SH-SY5Y (cell line): Measurements from ENCODE around the gene SLC8A3.

Experiments
- GATA2 ChIP-seq: IDR thresholded peaks from 2 replicates; pipeline ENCODE4 v1.6.1; 2011; ENCODE audit warnings: mild to moderate bottlenecking, low read depth, low read length
- GATA3 ChIP-seq: IDR thresholded peaks from 2 replicates; pipeline ENCODE4 v1.6.1; 2011; ENCODE audit warnings: low read depth, mild to moderate bottlenecking, low read length, moderate library complexity

Gene SLC8A3

DNA sequence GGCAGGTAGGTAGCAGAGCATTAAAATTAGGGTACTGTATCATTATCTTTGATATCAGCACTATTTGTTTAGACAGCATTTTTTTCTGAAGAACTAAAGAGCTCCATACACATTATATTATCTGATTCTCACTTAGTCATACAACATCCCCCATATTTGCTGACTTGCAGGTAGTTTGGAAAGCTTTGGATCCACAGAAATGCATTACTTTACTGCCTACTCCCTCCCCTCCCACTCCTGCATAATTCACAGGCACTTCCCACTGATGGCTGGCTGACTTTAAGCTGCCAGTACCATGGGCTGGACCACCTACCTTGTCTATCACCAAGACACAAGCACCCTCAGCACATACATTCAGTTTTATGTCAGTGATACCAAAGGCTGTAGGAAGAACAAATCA lies 110.4 kb downstream of the SLC8A3 start:
- TF ChIP-seq GATA2 (no peak), GATA3 (no peak)

DNA sequence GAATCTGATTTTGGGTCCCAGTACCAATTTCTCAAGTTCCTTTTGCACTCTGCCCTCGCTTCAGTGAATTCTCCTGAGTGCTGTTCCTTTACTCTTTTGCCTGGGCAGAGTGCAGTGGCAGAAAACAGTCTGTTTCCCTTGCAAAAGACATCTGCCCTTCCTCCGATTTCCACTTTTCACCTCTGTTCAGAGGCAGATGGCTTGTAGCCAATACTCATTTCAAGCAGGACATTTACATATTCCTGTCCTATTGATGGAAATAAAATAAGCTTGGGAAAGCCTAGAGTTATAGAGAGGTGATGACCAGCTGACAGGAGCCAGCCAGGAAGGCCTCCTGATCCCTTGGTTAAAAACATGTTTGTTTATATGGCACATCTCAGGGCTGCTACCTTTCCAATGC lies 111.0 kb downstream of the SLC8A3 start:
- no peak for TF ChIP-seq GATA2
- TF ChIP-seq GATA3 = no peak

DNA sequence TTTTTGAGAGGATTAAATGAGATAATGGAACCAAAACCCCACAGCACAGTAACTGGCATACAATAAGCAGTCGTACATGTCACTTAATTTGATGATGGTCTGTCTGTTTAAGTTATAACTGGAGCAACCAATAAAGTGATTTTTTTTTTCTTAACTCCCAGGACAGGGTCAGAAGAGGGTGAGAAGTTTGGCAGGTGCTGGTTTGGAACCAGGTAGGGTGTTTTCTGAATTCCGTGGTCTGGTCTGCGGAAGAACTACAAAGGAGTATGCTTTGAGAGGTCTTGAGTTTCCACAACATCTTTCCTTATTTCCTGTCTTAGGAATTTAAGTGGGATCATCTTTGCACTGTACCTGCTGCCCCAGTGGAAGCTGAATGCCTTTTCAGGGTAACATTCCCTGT lies 111.7 kb downstream of the SLC8A3 start:
- TF ChIP-seq GATA2 = no peak
- no peak for TF ChIP-seq GATA3

DNA sequence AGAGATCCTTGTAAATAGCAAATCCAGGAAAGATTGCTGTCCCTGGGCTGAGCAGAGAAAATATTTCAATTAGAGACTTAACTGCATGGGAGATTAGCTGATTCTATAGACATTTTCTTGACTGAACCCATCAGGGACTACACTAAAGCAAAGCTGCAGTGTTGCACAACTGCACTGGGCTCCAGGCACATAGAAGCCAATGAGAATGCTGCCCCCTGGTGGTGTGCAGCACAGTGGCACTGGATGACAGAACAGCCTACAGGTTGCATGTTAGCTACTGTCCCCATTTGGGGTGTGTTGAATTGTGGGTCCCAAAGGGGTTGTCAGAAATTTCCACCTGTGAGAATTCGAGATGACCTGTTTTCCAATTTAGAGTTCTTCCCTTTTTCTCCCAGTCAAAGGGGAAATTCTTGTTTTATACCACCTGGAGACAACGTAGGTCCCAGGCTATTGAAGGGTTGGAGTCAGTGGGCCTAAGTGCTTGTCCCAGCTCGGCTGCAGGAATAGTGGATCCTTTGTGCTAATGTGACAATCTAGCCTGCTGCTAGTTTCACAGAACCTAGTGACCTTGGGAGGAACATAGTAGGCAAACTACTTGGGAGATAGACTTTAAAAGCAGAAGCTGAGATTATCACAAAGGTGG lies 114.7 kb downstream of the SLC8A3 start:
- no peak for TF ChIP-seq GATA2
- TF ChIP-seq GATA3 = no peak

DNA sequence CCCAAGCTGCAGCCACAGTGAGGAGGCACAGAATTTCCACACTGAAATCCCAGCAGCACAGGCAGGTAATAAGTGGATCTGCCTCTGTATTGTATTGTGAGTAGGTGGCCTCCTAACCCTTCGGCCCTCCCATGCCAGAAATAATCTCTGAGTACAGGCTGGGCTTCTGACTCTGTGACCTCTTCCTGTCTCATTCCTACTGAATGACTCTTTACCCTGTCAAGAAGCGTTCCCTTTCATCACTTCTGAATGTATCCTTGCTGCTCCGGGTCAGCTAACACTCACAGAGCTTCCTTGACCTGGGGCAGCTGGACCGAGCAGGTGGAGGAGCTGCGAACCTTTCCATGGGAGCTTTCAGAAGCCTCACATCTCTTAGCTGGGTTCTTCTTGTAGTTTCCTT lies 119.6 kb downstream of the SLC8A3 start:
- TF ChIP-seq GATA2 (no peak), GATA3 (no peak)

DNA sequence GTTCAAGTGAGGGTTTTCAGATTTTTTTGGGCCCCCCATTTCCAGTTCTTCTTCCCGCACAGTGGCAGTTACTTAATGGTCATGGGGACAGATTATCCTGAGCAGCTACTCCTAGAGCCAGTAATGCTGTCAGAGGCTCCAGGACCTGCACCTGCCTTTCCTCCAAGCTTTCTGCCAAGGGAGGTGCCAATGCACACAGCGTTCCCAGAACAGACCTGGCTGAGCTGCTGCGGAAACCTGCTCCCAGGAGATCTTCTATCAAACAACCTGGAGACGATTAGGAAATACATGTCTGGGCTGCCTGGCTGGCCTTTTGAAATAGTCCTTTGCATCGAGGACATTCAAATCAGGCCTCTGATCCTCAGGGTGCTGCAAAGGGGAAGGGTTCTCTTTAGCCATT lies 120.9 kb downstream of the SLC8A3 start:
- TF ChIP-seq GATA3 (no peak), GATA2 (no peak)

DNA sequence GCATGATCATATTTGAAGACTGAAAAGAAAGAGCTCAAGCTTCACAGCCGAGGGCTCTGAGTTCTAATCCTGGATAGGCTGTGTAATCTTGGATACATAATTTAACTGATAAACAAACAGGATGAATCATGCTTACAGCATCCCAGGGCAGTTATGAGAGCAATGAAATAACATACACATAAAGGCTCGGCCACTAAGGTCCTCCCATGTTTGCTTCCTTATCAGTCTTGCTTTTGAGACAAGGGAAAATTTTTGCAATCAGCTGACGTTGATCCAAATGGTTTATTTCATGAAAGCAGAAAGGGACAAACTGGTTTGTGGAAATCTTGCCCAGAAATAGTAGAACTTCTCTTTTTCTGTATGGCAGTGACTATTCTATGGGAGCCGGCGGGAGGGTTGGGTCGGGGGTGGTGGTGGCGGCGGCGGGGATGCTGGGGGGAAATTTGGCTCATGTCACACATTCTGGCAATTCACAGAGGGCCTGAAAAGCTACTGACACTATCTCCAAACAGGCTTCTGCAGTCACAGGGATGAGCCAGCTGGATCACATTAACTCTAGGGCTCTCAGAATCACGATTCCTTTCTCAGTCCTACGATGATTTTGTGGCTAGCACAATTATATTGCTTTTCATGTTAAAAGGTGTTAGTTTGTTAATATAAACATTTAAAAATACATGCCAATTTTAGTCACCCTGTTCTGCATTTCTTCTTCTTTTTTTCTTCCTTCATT lies 124.5 kb downstream of the SLC8A3 start:
- TF ChIP-seq GATA3 = no peak
- peak; percentile 54 for TF ChIP-seq GATA2

DNA sequence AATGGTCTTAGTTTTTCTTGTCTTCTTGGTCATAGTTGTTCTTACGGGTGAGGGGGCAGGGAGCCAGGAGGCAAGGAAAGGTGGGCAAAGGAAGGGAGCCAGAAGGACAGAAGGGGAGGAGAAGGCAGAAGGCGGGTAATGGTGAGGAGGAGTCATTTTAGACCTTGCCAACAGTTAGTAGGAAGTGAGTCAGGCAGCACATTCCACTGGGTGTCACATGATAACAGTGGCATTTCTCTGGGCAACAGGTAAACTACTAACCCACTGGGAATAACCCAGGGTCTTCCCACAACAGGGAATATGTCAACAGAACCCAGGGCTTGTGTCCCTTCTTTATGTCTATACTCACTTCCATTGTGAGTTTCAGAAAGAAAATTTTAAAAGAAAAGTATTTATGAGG lies 127.6 kb downstream of the SLC8A3 start:
- TF ChIP-seq GATA3 = no peak
- no peak for TF ChIP-seq GATA2

DNA sequence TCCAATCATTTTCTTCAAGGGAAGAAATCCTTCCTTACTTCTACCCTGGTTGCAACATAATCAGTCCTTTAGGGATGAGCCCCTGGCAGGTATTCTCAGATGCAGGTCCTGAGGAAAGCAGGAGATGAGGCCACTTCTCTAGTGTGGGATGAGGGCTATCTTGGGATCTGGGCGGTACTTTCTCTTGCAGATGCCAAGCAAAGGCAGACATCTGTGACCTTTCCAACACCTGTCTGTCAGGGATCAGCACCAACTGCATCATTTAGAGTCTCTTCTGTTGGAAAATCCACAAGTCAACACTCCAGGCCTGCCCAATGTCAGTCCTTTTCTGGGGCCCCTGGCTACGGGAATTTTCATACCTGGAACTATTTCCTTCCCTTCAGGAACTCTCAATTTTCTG lies 129.2 kb downstream of the SLC8A3 start:
- no peak for TF ChIP-seq GATA2
- no peak for TF ChIP-seq GATA3

DNA sequence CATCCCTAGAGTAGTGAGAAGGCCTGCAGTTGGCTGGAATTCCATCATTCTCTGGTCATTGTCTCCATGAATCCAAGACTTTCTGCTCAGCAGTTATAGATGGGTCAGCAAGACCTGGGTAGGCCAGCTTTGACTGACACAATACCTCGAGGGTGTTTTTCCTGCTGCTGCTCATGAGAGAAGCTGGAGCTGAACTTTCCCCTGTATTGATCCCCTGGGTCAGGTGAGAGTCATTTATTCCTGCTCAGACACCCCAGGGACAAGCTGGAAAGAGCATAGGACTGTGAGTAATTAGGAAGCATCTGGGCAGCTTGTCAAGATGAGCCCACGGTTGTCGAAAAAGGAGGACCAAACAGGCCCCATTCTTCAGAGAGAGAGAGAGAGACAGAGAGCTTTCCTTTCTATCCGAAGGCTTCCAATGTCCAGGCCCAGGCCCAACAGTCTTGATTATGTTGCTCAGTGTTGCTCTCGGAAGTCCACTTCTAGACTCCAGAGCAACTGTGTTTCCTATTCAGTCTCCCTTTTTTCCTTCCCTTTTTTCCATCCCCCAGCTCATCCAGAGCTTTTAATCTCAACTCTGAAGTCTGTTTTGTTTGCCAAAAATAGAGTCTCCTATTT lies 131.1 kb downstream of the SLC8A3 start:
- TF ChIP-seq GATA2 = no peak
- no peak for TF ChIP-seq GATA3

DNA sequence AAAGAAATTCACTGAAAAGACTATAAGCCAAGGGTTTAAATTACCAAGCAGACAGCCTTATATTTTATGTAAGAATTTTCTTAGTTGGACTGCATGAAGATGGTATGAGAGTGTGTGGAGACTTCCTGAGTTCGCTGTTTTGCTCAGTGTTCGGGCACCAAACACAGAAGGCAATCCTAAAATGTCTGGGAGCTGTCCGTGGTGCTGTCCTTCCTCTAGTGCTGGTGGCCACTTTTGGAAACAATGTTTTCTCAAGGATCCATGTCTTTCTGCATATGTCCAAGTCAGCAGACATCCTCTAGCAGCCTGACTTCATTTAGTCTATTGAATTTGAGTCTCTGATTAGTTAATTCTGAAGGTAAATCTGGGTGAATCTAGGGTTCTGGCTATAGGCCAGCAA lies 135.8 kb downstream of the SLC8A3 start:
- no peak for TF ChIP-seq GATA3
- TF ChIP-seq GATA2 = no peak

DNA sequence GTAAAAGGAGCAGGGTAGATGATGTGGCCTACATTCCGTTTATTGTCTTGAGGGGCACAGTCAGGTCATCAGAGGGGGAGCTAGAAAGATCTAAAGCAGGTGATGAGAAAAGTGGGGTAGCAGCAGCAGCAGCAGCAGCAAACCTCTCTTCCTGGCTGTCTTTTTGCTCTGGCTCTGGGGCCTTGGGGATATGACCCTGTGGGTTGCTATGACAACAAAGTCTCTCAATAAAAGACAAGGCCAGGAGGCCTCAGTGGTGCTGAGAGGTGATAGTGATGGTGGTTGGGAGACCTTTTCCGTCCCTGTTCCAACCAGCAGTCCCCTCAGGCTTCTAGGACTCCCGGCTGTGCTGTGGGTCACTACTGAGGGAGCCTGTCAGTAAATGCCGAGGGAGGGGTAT lies 138.6 kb downstream of the SLC8A3 start:
- TF ChIP-seq GATA3 (no peak), GATA2 (no peak)

DNA sequence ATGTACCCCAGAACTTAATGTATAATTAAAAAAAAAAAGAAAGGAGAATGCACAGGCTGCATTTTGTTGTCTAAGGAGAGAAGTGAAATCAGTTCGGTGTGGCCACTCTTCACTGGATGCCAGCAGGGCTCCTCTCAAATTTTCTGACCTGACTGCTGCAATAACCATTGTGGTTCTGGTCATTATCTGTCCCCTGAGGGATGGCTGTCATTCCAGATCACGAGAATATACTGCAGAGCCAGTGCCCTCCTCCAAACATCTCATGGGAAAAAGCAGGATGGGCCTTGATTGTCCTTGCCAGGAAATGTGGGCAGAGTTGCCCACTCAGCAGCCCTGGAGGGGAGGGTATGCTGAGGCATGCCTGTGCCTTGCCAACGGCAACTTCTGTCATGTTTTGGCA lies 139.1 kb downstream of the SLC8A3 start:
- TF ChIP-seq GATA2 (no peak), GATA3 (no peak)

DNA sequence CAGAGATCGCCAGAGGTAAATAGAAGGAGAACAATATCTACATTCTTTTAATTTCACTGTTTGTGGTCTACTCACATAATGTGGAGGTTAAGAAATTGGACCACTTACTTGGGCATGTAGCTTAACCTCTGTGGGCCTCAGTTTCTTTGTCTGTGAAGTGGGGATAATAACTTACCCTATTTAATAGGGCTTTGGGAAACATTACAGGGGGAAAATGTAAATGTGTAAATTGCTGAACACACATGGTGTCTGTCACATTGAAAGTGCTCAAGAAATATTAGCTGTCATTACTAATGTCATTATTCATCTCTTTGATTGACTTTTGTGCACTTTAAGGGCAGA lies 140.5 kb downstream of the SLC8A3 start:
- TF ChIP-seq GATA3 = no peak
- TF ChIP-seq GATA2 = no peak
